SK-N-SH (cell line): ENCODE data around the gene NXPH4.

Experiments
- RFX5 ChIP-seq: IDR thresholded peaks from 2 replicates; pipeline ENCODE4 v1.6.1; 2012; ENCODE audit warnings: mild to moderate bottlenecking, improper control_type of control experiment, low read length
- TAF1 ChIP-seq: IDR thresholded peaks from 2 replicates; pipeline ENCODE4 v1.6.1; 2012; ENCODE audit warnings: low read depth, mild to moderate bottlenecking, low read length, moderate library complexity, borderline replicate concordance
- TF ChIP-seq, protein P1 (sequence below): fragments of 200-600 bp; sonication (generic); IDR thresholded peaks from 2 replicates; pipeline ENCODE4 v1.6.1; 2017; ENCODE audit warnings: antibody characterized with exemption, mild to moderate bottlenecking, moderate library complexity
- TF ChIP-seq, protein P2 (sequence below): IDR thresholded peaks from 2 replicates; pipeline ENCODE4 v1.4.0; 2012; ENCODE audit warnings: low read depth

GRCh38 chr12:57179331-57180086 is 37.1 kb upstream of the NXPH4 start:
- TF ChIP-seq TAF1 (no peak), RFX5 (no peak)
- TF ChIP-seq, protein P1, sequence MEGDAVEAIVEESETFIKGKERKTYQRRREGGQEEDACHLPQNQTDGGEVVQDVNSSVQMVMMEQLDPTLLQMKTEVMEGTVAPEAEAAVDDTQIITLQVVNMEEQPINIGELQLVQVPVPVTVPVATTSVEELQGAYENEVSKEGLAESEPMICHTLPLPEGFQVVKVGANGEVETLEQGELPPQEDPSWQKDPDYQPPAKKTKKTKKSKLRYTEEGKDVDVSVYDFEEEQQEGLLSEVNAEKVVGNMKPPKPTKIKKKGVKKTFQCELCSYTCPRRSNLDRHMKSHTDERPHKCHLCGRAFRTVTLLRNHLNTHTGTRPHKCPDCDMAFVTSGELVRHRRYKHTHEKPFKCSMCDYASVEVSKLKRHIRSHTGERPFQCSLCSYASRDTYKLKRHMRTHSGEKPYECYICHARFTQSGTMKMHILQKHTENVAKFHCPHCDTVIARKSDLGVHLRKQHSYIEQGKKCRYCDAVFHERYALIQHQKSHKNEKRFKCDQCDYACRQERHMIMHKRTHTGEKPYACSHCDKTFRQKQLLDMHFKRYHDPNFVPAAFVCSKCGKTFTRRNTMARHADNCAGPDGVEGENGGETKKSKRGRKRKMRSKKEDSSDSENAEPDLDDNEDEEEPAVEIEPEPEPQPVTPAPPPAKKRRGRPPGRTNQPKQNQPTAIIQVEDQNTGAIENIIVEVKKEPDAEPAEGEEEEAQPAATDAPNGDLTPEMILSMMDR = no peak
- TF ChIP-seq, protein P2, sequence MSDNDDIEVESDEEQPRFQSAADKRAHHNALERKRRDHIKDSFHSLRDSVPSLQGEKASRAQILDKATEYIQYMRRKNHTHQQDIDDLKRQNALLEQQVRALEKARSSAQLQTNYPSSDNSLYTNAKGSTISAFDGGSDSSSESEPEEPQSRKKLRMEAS = no peak
